ENCODE data around the gene KRTAP3-3.
"Not testable (repeated sequence)": the region's sequence is repeated elsewhere in the genome, so short reads cannot be mapped to it uniquely, and the experiment has no call there.

Gene KRTAP3-3

DNA sequence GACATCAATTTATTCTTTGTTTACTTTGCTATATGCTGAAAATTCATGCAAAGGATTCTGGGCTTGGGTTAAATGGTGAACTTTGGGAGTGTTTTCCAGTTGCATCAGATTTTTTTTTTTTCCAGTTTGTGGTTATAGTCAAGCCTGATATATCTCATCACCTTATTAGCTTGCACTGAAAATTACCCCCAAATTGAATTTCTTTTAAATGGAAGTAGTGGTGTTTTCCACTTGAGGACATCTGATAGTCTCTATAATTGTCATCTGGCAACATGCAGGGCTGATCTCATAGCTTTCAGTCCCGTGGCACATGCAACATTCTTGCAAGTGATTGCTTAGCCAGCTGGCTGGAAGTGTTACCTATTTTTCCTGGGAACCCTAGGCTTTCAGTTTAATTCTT, 19.6 kb upstream of the KRTAP3-3 start:
- no peak for TF ChIP-seq GATA1 (IDR thresholded peaks at IDR 0.05; ENCODE audit: low read depth, low read length)
- no peak for TF ChIP-seq POLR2A (IDR thresholded peaks at IDR 0.05; ENCODE audit: low read length)

DNA sequence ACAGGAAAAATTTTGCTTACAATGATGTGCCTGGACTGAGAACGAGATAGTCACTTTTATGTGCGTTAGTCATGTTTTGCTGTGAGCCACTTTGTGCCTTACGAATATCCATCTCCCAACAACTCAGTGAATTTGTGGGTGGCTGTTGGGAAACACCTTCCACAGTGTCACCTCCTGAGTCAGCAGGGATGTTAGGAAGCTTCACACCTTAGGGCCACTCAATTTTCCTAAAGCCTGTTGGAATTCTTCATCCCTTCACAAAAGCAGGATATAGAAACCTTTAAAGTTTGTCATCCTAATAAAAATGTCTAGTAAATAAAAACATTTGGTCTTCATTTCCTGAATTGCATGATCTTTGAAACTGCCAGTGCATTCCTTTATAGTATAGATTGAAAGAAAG, 19.2 kb upstream of the KRTAP3-3 start:
- no peak for DNase-seq
- TF ChIP-seq POLR2A (IDR thresholded peaks at IDR 0.05; ENCODE audit: low read length), result no peak
- TF ChIP-seq GATA1 (IDR thresholded peaks at IDR 0.05; ENCODE audit: low read depth, low read length), result no peak

More for the DNA sequence above, 19.6 kb upstream of the KRTAP3-3 start:
- no peak for DNase-seq

DNA sequence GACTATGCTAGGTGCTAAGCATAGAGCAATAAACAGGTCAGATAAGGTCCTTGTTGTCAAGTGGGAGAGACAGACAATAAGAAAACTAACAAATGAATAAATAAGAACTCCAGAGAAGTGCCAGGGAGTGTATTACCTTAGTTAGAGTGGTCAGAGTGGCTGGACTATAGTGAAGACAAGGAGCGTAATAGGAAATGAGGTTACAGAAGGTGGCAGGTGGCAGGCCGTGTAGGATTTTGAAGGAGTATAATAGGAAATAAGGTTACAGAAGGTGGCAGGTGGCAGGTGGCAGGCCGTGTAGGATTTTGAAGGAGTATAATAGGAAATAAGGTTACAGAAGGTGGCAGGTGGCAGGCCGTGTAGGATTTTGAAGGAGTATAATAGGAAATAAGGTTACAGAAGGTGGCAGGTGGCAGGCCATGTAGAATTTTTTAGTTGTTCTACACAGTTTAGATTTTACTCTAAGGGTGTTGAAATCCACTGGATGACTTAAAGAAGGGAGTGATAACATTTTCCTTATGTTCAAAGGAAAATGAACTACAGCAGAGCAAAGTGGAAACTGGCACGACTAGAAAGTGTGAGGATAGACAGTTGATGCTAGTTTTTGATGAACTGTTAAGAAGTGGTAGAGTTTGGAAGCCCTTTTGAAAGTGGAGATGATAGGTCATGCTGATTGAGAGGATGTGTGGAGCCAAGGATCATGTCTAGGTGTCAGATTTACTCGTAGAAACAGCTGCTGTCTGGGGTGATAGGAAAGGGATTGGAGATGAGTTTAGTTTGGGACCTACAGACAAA, 18.6 kb upstream of the KRTAP3-3 start:
- no peak for DNase-seq
- TF ChIP-seq GATA1 (IDR thresholded peaks at IDR 0.05; ENCODE audit: low read depth, low read length), result no peak

DNA sequence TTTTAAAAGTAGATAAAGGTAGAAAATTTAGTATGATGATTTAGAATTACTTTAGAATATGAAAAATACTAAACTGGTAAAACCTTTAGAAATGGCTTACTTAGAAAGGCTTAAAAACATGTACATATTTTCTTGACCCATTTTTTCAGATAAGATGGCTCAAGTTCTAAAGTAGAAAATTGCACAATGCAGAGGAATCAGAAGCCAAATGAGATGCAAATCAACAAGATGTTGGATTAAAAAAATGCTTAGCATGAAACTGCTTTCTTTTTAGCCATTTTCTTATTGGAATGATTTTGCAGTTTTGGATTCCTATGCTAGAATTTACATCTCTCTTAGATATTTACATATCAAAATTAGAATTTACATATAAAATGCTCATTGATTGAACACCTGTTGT, 16.5 kb upstream of the KRTAP3-3 start:
- TF ChIP-seq POLR2A (IDR thresholded peaks at IDR 0.05; ENCODE audit: low read length), result no peak
- TF ChIP-seq GATA1 (IDR thresholded peaks at IDR 0.05; ENCODE audit: low read depth, low read length), result no peak
- no peak for DNase-seq

DNA sequence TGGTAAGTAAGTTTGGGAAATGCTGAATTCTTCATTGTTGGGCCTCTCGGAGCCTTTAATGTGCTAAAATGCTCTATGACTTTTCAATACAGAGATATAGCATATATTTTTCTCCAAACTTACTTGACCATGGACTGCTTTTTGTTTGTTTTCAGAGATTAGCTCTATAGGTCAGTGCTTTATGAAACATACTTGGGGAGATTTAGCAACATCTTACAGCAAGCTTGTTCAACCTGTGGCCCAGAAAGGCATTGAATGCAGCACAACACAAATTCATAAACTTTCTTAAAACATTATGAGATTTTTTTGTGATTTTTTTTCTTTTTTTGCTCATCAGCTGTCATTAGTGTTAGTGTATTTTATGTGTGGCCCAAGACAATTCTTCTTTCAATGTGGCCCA, 16.0 kb upstream of the KRTAP3-3 start:
- no peak for TF ChIP-seq GATA1 (IDR thresholded peaks at IDR 0.05; ENCODE audit: low read depth, low read length)
- TF ChIP-seq POLR2A (IDR thresholded peaks at IDR 0.05; ENCODE audit: low read length), result no peak
- DNase-seq, result no peak

DNA sequence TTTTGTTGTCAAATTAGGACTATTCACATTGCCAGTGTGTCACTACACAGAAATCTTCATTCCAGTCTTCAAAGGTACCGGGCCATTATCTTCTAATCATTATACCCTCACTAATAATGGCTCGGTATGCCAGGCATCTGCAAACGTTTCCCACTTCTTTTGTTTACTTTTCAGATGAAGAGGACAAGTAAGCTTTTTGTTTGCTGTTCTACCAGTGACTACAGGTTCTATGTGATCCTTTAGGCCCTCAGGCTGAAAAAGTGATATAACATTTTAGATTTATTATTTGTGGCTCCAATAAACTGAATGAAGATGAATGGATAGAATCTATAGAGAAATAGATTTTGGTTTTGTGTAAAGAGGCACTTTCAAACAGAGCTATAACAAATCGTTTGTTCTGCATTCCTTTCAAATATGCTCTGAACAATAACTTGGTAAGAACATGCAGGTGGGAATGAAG, 15.4 kb upstream of the KRTAP3-3 start:
- no peak for DNase-seq
- TF ChIP-seq GATA1 (IDR thresholded peaks at IDR 0.05; ENCODE audit: low read depth, low read length), result no peak
- no peak for TF ChIP-seq POLR2A (IDR thresholded peaks at IDR 0.05; ENCODE audit: low read length)

DNA sequence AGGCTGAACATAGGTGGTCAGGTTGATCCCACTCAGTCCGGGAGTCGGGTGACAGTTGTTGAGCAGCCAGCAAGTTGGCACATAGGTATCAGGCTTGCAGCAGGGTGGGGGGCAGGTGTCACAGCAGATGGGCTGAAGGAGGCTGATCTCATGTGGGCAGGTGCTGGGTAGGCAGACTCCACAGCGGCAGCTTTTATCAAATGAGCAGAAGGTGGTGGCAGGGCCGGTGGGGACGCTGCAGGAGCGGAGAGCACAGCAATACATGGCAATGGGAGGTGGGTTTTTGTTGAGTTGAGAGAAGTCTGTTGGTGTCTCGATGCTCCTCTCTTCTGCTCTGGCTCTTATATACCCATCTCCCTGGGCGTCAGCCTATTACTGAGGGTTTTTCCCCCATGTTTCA, 14.8 kb upstream of the KRTAP3-3 start, which contains the start of gene KRTAP3-1:
Gene KRTAP3-1, minus strand, starts transcription at position 318 of the 400 bp plus-strand sequence. Its CDS starts 54 bp downstream, at position 264.
- DNase-seq, result no peak
- TF ChIP-seq GATA1 (IDR thresholded peaks at IDR 0.05; ENCODE audit: low read depth, low read length) (no peak), POLR2A (IDR thresholded peaks at IDR 0.05; ENCODE audit: low read length) (no peak)

DNA sequence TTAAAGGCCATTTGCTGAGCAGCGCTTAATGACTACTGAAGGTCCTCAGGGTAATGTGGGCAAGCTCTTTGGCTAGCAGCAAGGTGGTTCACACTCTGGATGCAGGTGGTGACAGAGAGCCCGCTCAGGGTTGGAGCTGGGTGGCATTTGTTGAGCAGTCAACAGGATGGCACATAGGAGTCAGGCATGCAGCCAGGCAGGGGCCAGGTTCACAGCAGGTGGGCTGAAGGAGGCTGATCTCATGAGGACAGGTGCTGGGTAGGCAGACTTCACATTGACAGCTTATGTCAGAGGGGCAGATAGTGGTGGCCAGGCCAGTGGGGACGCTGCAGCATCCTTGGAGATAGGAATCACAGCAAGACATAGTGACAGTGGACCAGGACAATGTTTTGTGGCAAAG, 10.4 kb upstream of the KRTAP3-3 start:
- DNase-seq, result no peak

DNA sequence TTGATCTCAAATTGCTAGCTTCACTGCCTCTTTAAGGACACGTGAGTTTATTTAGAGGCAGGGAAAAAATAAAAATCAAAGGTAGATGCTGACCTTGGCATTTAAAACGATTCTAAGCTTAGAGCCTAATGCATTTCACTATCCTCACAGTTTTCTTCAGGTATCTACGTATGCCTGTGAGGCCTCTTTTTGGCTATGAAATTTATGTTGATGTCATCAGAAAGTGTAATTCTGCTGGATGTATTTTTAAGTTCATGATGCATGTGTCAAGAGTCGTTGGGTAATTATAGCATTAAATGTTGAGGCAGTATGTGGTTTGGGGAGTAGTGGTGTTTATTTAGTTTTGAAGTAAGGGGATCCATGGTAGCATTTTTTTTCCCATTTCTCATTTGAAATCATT, 10.0 kb upstream of the KRTAP3-3 start:
- TF ChIP-seq POLR2A (IDR thresholded peaks at IDR 0.05; ENCODE audit: low read length), result no peak
- no peak for TF ChIP-seq GATA1 (IDR thresholded peaks at IDR 0.05; ENCODE audit: low read depth, low read length)
- DNase-seq, result no peak

More for the DNA sequence above, 10.4 kb upstream of the KRTAP3-3 start:
- TF ChIP-seq POLR2A (IDR thresholded peaks at IDR 0.05; ENCODE audit: low read length) (no peak), GATA1 (IDR thresholded peaks at IDR 0.05; ENCODE audit: low read depth, low read length) (no peak)

DNA sequence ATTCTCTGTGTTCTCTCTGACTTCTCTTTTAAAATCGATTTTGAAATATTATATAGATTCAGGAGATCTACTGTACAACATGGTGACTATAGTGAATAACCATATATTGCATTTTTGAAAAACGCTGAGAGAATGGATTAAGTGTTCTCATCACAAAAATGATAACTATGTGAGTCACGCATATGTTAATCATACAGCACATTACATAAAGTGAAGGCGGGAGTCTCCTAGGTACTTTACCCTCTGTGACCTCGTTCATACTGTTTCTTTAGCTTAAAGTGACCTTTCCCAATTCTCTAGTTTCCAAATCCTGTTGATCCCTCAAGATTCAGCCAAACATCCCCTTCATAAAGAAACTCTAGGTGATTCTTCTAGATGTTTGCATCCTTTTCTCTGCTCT, 8.8 kb upstream of the KRTAP3-3 start:
- TF ChIP-seq POLR2A (IDR thresholded peaks at IDR 0.05; ENCODE audit: low read length) (no peak), GATA1 (IDR thresholded peaks at IDR 0.05; ENCODE audit: low read depth, low read length) (no peak)

DNA sequence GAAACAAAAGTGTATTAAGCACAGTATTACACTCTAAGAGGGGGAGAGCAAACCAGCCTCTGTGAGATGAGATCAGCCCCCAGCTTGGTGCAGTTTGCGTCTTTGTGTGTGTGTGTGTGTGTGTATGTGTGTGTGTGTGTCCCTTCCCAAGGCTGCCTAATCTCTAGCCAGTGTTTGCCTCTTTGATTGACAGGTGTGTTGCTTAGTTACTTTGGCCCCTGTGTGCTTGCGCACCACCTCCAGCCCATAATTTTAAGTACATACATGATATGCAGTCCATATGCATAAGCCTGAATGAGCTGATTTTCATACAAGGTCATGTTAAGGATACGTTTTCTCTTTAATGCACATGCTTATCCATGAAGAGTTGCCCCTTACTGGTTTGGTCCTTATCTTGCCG, 7.8 kb upstream of the KRTAP3-3 start:
- DNase-seq, result no peak
- TF ChIP-seq POLR2A (IDR thresholded peaks at IDR 0.05; ENCODE audit: low read length) (no peak), GATA1 (IDR thresholded peaks at IDR 0.05; ENCODE audit: low read depth, low read length) (no peak)

More for the DNA sequence above, 8.8 kb upstream of the KRTAP3-3 start:
- no peak for DNase-seq

DNA sequence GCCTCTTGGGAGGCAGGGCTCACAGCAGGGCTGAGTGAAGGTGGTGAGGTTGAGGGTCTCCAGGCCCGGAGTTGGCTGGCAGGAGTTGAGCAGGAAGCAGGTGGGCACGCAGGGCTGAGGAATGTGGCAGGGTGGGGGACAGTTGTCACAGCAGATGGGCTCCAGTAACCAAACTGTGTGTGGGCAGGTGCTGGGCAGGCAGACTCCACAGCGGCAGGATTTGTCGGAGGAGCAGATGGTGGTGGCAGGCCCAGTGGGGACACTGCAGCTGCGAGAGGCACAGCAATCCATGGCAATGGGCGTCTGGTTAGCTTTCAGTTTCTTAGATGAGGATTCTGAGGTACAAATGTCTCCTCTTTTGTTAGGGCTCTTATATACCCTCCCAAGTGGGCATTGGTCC, 5.6 kb upstream of the KRTAP3-3 start, which contains the start of gene KRTAP3-2:
Gene KRTAP3-2, minus strand, starts transcription at position 344 of the 400 bp plus-strand sequence. Its CDS starts 53 bp downstream, at position 291.
- not testable (repeated sequence) for DNase-seq

DNA sequence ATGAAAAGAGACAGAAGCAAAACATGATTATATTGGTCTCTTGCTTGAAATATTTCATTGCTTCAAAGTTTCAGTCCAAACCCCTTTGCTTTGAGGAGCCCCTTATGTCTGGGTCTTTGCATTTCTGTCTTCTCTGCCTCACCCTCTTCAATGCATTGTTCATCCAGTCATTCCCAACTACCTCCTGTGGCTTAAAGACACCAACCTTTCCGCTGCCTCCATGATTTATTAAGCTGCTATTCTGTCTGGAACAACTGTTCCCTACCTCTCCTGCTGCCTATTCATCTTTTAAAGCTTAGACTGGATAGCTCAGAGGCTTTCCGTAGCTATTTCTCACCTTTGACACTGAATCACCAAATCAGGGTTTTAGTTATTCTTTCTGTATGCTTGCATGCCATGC, 3.4 kb upstream of the KRTAP3-3 start:
- TF ChIP-seq POLR2A (IDR thresholded peaks at IDR 0.05; ENCODE audit: low read length) (no peak), GATA1 (IDR thresholded peaks at IDR 0.05; ENCODE audit: low read depth, low read length) (no peak)
- DNase-seq, result no peak

DNA sequence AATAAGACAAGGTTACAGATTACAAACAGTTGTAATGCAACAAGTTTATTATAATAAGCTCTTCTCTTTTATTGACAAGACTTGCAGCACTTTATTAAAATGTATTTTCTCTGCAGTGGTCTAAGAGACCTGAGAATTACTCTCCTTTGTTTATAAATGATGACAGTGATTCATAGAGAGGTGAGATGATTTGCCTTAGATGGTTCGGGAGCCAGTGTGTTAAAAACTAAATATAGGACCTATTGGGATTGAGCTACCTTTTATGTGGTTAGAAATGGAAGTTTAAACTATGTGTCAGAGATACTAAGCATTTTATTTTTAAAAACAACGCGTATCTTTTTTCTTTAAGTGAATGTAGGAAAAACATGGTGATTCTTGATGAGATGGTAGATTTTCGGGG, 2.9 kb upstream of the KRTAP3-3 start:
- TF ChIP-seq POLR2A (IDR thresholded peaks at IDR 0.05; ENCODE audit: low read length) (no peak), GATA1 (IDR thresholded peaks at IDR 0.05; ENCODE audit: low read depth, low read length) (no peak)
- DNase-seq, result no peak

DNA sequence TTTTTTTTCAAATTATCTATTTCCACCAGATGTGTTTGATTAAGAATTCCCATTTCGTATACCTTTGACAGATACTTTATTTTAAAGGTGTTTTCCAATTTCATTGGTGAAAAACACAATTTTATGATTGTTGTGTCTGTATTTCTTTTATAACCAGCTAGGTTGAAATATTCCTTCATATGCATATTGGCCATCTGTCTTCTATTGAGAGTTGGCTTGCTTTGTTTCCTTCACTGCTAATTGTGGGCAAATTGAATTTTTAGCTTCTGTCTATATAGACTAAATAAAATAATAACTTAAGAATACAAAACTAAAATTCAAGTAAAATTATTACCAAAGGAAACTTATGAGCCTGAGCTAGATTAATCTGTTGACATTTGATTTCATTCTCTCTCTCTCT, 1.2 kb upstream of the KRTAP3-3 start:
- TF ChIP-seq POLR2A (IDR thresholded peaks at IDR 0.05; ENCODE audit: low read length), result no peak
- TF ChIP-seq GATA1 (IDR thresholded peaks at IDR 0.05; ENCODE audit: low read depth, low read length), result no peak
- no peak for DNase-seq

Data from erythroblast (primary cell).